Activated CD4-positive, alpha-beta memory T cell treated with anti-CD3 and anti-CD28 coated beads for 36 hours (primary cell): Measurements from ENCODE around the gene RAC3. TPM values are rescaled to one million over a fixed set of nuclear protein-coding genes. Genes with fewer than 3 reads are reported as not detected.
"Not testable (repeated sequence)": the region's sequence is repeated elsewhere in the genome, so short reads cannot be mapped to it uniquely, and the experiment has no call there.

Experiments used
- CTCF ChIA-PET: fragments of 350-600 bp; sonication (Branson Sonifier 250); formaldehyde crosslinking; loops from one replicate; lab custom pipeline; 2021; ENCODE audit warnings: antibody characterized with exemption, inconsistent platforms; lab: Charles Lee
- POLR2A ChIA-PET: fragments of 350-600 bp; sonication (Branson Sonifier 250); formaldehyde crosslinking; loops from one replicate; lab custom pipeline; 2021; ENCODE audit warnings: antibody characterized with exemption; lab: Charles Lee
- DNase-seq: peaks from one replicate; pipeline ENCODE4 v3.0.0-alpha.2; 2020
- H3K27ac Mint-ChIP-seq: one replicate; pipeline ENCODE4 v1.8.0; 2021; ENCODE audit warnings: mixed read lengths
- H3K27me3 Mint-ChIP-seq: one replicate; pipeline ENCODE4 v1.8.0; 2021; ENCODE audit warnings: mixed read lengths
- H3K36me3 Mint-ChIP-seq: one replicate; pipeline ENCODE4 v1.8.0; 2021; ENCODE audit warnings: mixed read lengths
- H3K4me1 Mint-ChIP-seq: one replicate; pipeline ENCODE4 v1.8.0; 2021; ENCODE audit warnings: low read depth, mixed read lengths
- H3K4me3 Mint-ChIP-seq: one replicate; pipeline ENCODE4 v1.8.0; 2021; ENCODE audit warnings: mild to moderate bottlenecking, mixed read lengths
- H3K9me3 Mint-ChIP-seq: one replicate; pipeline ENCODE4 v1.8.0; 2021; ENCODE audit warnings: mixed read lengths
- intact Hi-C: fragments of 100-400 bp; cut with micrococcal nuclease; formaldehyde crosslinking; loops from one replicate; pipeline ENCODE4 v1.15.1; 2023
- total RNA-seq, 2 experiments: library from RNA; stranded (reverse); gene quantifications; one replicate each; pipeline ENCODE4 v1.2.3, GENCODE V29; 2021

RAC3 gene
- total RNA-seq, 2 experiments from 2014 or later: 6.3 to 8.1 TPM

DNA sequence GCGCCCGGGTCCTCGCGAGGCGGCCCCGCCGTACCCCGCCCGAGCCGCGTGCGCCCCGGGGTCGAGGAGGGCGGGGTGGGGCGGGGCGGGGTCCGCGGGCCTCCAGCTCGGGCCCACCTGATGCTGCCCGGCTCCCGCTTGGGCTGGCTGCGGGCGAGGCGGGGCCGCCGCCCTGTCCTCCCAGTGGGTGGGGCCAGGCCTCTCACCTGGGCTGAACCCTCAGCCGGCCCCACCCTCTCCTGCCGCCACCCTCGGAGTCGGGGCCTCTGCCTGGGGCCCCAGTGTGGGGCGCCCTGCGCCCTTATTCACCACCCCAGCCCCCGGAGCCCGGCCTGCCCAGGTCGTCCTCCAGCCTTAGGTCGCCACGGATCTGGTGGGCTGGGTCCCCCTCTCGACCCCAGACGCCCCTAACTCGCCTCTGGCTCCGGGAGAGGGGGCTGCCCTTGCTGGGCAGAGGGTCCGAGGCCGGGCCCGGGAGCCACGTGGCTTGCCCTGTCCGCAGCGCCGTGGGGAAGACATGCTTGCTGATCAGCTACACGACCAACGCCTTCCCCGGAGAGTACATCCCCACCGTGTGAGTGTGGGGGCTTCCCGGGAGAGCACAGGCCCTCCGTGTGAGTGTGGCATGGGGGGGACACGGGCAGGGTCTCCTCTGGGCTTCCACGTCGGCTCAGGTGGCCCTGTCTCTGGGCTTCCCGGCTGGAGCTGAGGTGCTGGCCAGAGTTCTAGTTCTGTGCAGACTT, 578 bp downstream of the RAC3 start:
- Mint-ChIP-seq H3K4me1 (peaks cover 19% of the 10 kb centered on the region), H3K9me3 (no peaks in the 10 kb centered on the region), H3K36me3 (peaks cover 8% of the 10 kb centered on the region), H3K27me3 (no peaks in the 10 kb centered on the region), H3K4me3 (peak overlapping the region; percentile 43), H3K27ac (no peak overlapping the region)
- POLR2A ChIA-PET: no interaction called here
- CTCF ChIA-PET: interaction anchor here (0.5 to 4.9 kb wide), 5 partner anchors 11 to 421 kb away, joined by 3 to 54 read pairs (median 4); partner anchors contain the start of gene CENPX
- intact Hi-C loops: loop anchor here (2.0 to 10.0 kb wide), 2 partner anchors 67 to 383 kb away; partner anchors contain the start of genes FASN, HEXD and OGFOD3
- DNase-seq: peak; percentile 60

DNA sequence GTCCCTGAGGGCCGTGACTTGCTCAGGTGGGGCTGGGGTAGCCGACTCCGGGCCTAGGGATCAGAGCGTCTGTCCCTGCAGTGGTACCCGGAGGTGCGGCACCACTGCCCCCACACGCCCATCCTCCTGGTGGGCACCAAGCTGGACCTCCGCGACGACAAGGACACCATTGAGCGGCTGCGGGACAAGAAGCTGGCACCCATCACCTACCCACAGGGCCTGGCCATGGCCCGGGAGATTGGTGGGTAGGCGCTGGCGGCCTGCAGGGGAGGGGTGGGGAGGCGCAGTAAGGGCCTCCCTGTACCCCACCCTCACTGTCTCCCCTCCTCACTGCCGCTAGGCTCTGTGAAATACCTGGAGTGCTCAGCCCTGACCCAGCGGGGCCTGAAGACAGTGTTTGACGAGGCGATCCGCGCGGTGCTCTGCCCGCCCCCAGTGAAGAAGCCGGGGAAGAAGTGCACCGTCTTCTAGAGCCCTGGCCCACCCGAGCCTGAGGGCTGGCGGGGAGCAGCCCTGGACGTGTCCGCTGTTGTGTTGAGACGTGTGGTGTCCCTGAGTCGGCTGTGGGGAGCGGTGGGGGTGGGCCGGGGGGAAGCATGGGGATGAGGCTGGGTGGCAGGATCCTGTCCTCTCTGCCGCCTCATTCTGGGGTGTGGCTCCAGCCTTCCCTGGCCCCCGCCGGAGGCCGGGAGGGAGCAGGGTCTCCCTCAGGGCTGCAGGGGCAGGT, 2.0 kb downstream of the RAC3 start:
- CTCF ChIA-PET: interaction anchor here (1.1 to 1.3 kb wide), 2 partner anchors 14 to 74 kb away, joined by 3 to 4 read pairs; no protein-coding TSS in a partner anchor
- DNase-seq: no peak
- Mint-ChIP-seq H3K4me3 (no peak overlapping the region), H3K36me3 (peaks cover 8% of the 10 kb centered on the region), H3K27me3 (no peaks in the 10 kb centered on the region), H3K27ac (no peak overlapping the region), H3K4me1 (peaks cover 24% of the 10 kb centered on the region), H3K9me3 (no peaks in the 10 kb centered on the region)
- intact Hi-C loops: loop anchor here (10.0 kb wide), 1 partner anchor 381 kb away; the partner anchor contains the start of genes HEXD and OGFOD3
- POLR2A ChIA-PET: no interaction called here

DNA sequence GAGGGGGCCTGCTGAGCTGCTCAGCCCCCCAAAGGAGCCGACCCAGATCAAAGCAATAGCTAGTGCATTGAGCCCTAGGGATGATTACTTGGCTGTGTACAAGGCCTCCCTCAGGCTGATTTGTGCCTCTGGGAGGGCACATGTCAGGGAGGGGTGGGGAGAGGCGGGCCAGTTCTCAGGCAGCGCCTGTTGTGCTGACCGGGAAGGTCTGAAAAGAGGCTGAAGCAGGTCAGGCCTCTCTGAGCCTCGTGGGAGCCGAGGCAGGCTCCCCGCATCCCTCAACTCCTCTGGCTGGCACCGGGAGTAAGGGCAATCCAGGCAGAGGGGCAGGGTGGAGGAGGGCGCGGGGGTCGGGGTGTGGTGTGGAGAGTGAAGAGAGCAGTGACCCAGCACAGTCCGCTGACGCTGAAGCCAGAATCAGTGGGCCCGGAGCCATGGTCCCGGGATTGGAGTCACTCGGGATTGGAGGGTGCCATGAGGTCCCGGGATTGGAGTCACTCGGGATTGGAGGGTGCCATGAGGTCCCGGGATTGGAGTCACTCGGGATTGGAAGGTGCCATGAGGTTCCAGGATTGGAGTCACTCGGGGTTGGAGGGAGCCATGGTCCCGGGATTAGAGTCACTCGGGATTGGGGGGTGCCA, 3.0 kb downstream of the RAC3 start:
- no peak for DNase-seq
- H3K4me1 Mint-ChIP-seq: peaks cover 25% of the 10 kb centered on the region
- no peaks in the 10 kb centered on the region for H3K27me3 Mint-ChIP-seq
- H3K9me3 Mint-ChIP-seq: no peaks in the 10 kb centered on the region
- peaks cover 8% of the 10 kb centered on the region for H3K36me3 Mint-ChIP-seq
- intact Hi-C loops: loop anchor here (10.0 kb wide), 1 partner anchor 380 kb away; the partner anchor contains the start of genes HEXD and OGFOD3
- no peak overlapping the region for H3K4me3 Mint-ChIP-seq
- ChIA-PET POLR2A (no interaction called here), CTCF (interaction anchor here (0.6 to 1.6 kb wide), 2 partner anchors 37 to 75 kb away, joined by 3 to 5 read pairs; no protein-coding TSS in a partner anchor)
- H3K27ac Mint-ChIP-seq: no peak overlapping the region

DNA sequence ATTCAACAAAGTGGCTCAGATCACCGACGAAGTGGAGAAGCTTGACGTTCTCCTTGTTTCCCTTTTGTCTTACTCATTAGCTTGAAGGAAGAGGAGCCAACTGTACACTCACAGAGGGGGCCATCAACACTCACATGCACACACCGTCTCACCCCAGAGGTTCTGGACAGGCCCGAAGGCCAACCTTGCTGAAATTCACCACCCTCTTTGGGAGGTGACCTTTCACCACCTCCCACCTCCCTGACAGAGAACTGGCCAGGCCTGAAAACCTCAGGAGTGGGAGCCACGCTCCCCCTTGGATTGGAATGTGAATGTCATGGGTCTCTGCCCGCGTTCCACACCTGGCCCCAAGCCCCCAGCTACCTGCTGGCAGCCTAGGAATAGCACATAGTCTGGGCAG, 4.0 kb downstream of the RAC3 start:
- CTCF ChIA-PET: interaction anchor here (0.8 to 1.6 kb wide), 3 partner anchors 75 to 119 kb away, joined by 3 to 5 read pairs (median 3); no protein-coding TSS in a partner anchor
- intact Hi-C loops: loop anchor here (10.0 kb wide), 1 partner anchor 379 kb away; the partner anchor contains the start of genes HEXD and OGFOD3
- Mint-ChIP-seq H3K4me3 (peak overlapping the region; percentile 1), H3K36me3 (peaks cover 7% of the 10 kb centered on the region), H3K9me3 (no peaks in the 10 kb centered on the region), H3K27me3 (no peaks in the 10 kb centered on the region), H3K4me1 (peaks cover 21% of the 10 kb centered on the region), H3K27ac (no peak overlapping the region)
- no peak for DNase-seq
- POLR2A ChIA-PET: interaction anchor here (1.3 kb wide), 1 partner anchor 30 kb away, joined by 5 read pairs; the partner anchor contains the start of gene DUS1L

DNA sequence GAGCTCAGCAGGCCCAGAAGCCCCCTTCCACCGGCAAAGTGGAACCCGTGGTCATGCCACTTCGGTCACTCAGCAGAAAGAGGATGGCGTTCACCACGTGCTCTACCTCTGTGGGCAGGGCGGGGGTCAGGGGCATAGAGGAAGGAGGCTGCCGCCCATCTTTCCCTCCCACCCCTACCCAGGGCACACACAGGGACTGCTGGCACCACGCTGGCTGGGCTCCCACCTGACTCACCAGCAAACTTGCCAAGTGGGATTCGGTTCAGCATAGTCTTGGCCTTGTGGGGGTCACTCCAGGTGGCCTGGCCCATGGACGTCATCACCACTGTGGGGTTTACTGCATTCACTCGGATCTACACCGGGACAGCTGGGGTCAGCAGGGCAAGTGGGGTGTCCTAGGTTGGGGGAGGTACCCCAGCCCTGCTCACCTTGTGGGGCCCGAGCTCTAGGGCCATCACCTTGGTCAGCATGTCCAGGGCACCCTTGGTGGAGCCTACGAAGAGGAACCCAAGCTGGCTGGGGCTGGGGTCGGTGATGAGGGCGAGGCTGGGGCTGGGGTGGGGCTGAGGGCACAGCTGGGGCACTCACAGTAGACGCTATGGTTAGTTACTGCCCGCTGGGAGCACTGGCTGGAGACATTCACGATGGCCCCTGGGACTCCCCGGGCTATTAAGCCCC, 4.6 kb downstream of the RAC3 start:
- ChIA-PET CTCF (interaction anchor here (0.6 to 1.6 kb wide), 6 partner anchors 13 to 118 kb away, joined by 3 to 5 read pairs (median 3); partner anchors contain the start of genes CENPX and LRRC45), POLR2A (interaction anchor here (1.3 kb wide), 1 partner anchor 29 kb away, joined by 5 read pairs; the partner anchor contains the start of gene DUS1L)
- no peaks in the 10 kb centered on the region for H3K27me3 Mint-ChIP-seq
- H3K27ac Mint-ChIP-seq: no peak overlapping the region
- H3K36me3 Mint-ChIP-seq: peaks cover 6% of the 10 kb centered on the region
- no peaks in the 10 kb centered on the region for H3K9me3 Mint-ChIP-seq
- peak overlapping the region; percentile 83 for H3K4me3 Mint-ChIP-seq
- intact Hi-C loops: loop anchor here (2.0 to 10.0 kb wide), 2 partner anchors 13 to 379 kb away; partner anchors contain the start of genes CENPX, HEXD, LRRC45 and OGFOD3
- no peak for DNase-seq
- H3K4me1 Mint-ChIP-seq: peaks cover 19% of the 10 kb centered on the region

DNA sequence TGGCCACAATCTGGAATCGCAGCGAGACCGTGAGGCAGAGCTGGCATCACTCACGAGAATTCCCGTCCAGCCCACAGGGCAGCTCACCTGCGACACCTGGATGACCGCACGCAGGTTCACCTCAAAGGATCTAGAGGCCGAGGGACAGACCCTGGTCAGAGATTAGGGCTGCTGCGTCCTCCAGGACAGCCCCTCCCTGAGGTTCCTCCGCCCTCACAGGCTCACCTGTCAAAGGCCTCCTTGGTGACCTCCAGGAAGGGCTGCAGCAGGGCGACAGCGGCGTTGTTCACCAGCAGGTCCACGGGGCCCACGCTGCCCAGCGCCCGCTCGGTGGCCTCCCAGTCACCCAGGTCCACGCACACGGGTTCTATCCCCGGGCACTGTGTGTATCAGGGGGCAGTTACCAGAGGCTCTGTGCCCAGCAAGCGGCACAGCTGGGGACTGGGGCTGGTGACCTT, 5.2 kb downstream of the RAC3 start:
- Mint-ChIP-seq H3K27me3 (no peaks in the 10 kb centered on the region), H3K9me3 (no peaks in the 10 kb centered on the region), H3K36me3 (peaks cover 6% of the 10 kb centered on the region), H3K27ac (no peak overlapping the region), H3K4me3 (peak overlapping the region; percentile 83), H3K4me1 (peaks cover 19% of the 10 kb centered on the region)
- intact Hi-C loops: loop anchor here (2.0 to 10.0 kb wide), 2 partner anchors 14 to 378 kb away; partner anchors contain the start of genes CENPX, HEXD, LRRC45 and OGFOD3
- no peak for DNase-seq
- POLR2A ChIA-PET: no interaction called here
- CTCF ChIA-PET: interaction anchor here (0.6 to 2.8 kb wide), 6 partner anchors 14 to 117 kb away, joined by 3 to 21 read pairs (median 3); partner anchors contain the start of genes CENPX and LRRC45

DNA sequence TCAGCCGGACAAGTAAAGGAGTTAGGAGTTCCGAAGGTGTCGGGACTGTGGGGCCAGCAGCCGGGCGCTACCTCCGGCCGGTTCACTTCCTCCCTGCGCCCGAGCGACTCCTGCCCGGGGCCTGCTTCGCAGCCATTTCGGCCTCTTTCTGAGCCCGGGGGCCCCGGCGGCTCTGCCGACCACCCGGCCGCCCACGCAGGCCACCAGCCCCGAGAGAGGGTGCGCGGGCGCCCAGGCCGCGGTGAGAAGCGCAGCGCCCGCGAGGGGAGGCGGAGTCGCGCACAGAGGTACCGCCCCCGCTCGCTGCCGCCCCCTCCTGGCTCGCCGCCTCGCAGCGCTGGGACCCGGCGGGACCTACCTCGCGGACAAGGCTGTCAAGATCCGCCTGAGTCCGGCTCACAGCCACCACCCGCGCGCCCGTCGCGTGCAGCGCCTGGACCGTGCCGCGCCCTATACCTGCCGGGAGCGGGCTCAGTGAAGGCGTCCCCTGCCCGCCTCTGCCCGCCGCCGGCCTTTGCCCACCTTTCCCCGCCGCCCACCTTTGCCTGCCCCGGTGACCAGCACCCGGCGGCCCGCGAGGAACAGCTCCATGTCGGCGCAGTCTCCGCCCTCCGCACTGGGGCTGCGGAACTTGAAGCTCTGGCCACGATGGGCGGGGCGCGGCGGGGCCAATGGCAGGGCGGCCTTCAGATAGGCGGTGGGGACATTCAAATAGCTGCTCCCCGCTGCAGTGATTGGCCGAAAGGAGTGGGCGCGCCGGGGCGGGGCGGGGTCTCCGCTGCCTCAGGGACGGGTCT, 5.8 kb downstream of the RAC3 start, which contains the start of gene DCXR:
Gene DCXR, minus strand, starts transcription at position 606 of the 797 bp plus-strand sequence. Its CDS starts 15 bp downstream, at position 591.
- Mint-ChIP-seq H3K4me1 (peaks cover 19% of the 10 kb centered on the region), H3K27ac (peak within 1 kb of the TSS; percentile 88), H3K4me3 (peak within 1 kb of the TSS; percentile 83), H3K9me3 (no peaks in the 10 kb centered on the region), H3K36me3 (peaks cover 6% of the 10 kb centered on the region), H3K27me3 (no peaks in the 10 kb centered on the region)
- intact Hi-C loops: loop anchor here (2.0 to 10.0 kb wide), 2 partner anchors 14 to 378 kb away; partner anchors contain the start of genes CENPX, HEXD, LRRC45 and OGFOD3
- POLR2A ChIA-PET: interaction anchor here (0.7 to 1.1 kb wide), 9 partner anchors 13 to 100 kb away, joined by 3 to 9 read pairs (median 4); partner anchors contain the start of genes CENPX, DUS1L, GPS1 and LRRC45
- peak; percentile 97 for DNase-seq
- CTCF ChIA-PET: interaction anchor here (0.6 to 2.8 kb wide), 23 partner anchors 8 to 199 kb away, joined by 3 to 21 read pairs (median 4); partner anchors contain the start of genes CENPX, LRRC45 and MAFG

DNA sequence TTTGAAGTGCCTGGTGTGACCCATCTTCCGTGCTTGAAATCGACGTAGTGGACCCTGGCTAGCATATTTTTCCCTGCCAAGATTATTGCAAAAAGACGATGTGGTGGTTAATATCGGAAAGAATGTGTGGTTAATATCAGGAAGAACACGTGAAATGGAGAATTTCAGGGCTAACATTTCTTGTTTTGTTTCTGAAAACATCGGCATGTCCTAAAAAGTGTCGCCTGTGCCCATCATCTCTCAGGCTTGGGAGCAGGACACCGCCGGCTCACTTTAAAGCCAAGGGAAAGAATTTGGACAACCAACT, 6.4 kb downstream of the RAC3 start:
- intact Hi-C loops: loop anchor here (2.0 to 10.0 kb wide), 2 partner anchors 15 to 377 kb away; partner anchors contain the start of genes CENPX, HEXD, LRRC45 and OGFOD3
- Mint-ChIP-seq H3K27me3 (no peaks in the 10 kb centered on the region), H3K36me3 (peaks cover 6% of the 10 kb centered on the region), H3K27ac (peak overlapping the region; percentile 88), H3K4me1 (peaks cover 18% of the 10 kb centered on the region), H3K9me3 (no peaks in the 10 kb centered on the region), H3K4me3 (peak overlapping the region; percentile 83)
- ChIA-PET CTCF (interaction anchor here (0.6 to 2.8 kb wide), 20 partner anchors 8 to 198 kb away, joined by 3 to 21 read pairs (median 4); partner anchors contain the start of genes CENPX, LRRC45 and MAFG), POLR2A (interaction anchor here (0.7 to 1.1 kb wide), 9 partner anchors 12 to 100 kb away, joined by 3 to 9 read pairs (median 4); partner anchors contain the start of genes CENPX, DUS1L, GPS1 and LRRC45)
- DNase-seq: no peak

DNA sequence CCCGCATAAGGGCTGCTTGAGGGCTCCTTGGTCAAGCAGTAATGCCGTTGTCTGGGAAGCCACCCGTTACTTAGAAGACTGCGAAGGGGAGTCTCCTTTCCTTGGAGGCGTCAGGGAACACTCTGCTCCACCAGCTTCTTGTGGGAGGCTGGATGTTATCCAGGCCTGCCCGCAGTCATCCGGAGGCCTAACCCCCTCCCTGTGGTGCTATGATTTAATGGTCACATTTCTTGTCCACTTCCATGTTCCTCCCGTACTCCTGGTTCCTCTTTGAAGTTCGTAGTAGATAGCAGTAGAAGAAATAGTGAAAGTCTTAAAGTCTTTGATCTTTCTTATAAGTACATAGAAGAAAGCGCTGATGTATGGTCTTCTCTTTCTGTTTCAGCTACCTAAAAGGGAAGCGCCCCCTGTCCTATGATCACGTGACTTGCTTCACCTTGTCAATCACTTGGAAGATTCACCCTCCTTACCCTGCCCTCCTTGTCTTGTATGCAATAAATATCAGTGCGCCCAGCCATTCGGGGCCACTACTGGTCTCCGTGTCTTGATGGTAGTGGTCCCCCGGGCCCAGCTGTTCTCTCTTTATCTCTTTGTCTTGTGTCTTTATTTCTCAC, 7.4 kb downstream of the RAC3 start:
- not testable (repeated sequence) for H3K27ac Mint-ChIP-seq, H3K9me3 Mint-ChIP-seq, H3K36me3 Mint-ChIP-seq, DNase-seq, H3K27me3 Mint-ChIP-seq, H3K4me3 Mint-ChIP-seq
- POLR2A ChIA-PET: interaction anchor here (0.6 kb wide), 1 partner anchor 78 kb away, joined by 3 read pairs; the partner anchor contains the start of gene NOTUM
- CTCF ChIA-PET: interaction anchor here (1.1 to 2.8 kb wide), 4 partner anchors 9 to 167 kb away, joined by 3 to 21 read pairs (median 8); partner anchors contain the start of gene MAFG
- intact Hi-C loops: loop anchor here (10.0 kb wide), 1 partner anchor 376 kb away; the partner anchor contains the start of genes HEXD and OGFOD3
- peaks cover 18% of the 10 kb centered on the region for H3K4me1 Mint-ChIP-seq
